Endothelial cell of umbilical vein (primary cell): ENCODE data around the gene WDPCP.

Source experiments
- POLR2A ChIP-seq: IDR thresholded peaks from 2 replicates; pipeline ENCODE4 v1.6.1; 2012; ENCODE audit warnings: low read depth, mild to moderate bottlenecking, control low read depth, low read length
- TF ChIP-seq, protein P1 (sequence below), 2 donors: IDR thresholded peaks; 1 replicate in 1 of 2; 2 replicates in 1 of 2; pipeline ENCODE4 v1.5.1; 2011; ENCODE audit warnings: low read length in 2 of 2, mild to moderate bottlenecking in 2 of 2, moderate library complexity in 2 of 2, control low read depth in 1 of 2, inconsistent platforms in 1 of 2, low read depth in 1 of 2; ENCODE audit not compliant: insufficient read depth in 1 of 2; ENCODE audit errors: extremely low read depth in 1 of 2
- TF ChIP-seq, protein P2 (sequence below): IDR thresholded peaks from 2 replicates; pipeline ENCODE4 v1.6.1; 2011; ENCODE audit not compliant: insufficient read depth, insufficient read length

DNA sequence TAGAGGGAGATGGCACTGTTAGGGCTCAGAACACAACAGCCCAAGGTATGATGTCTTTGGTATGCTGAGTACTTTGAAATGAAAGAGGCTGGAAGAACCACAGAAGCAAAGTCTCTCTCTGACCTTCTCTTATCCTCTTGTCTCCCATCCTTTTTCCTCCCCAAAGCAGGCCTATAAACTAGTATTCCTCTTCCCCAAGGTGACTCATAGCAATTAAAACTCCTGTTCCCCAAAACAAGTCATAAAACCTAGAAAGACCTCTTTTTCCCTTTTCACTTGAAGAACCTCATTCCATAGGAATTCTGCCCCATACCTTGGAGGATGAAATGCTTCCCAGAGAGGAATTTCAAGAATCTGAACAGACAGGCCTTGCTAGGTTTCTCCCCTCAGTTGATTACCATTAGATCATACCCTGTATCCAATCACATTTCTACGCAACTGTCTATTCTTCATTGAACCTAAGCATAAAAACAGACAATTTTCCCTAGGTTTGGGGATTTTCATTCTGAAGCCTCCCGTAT is 26.2 kb upstream of the WDPCP start:
- TF ChIP-seq, protein P1, sequence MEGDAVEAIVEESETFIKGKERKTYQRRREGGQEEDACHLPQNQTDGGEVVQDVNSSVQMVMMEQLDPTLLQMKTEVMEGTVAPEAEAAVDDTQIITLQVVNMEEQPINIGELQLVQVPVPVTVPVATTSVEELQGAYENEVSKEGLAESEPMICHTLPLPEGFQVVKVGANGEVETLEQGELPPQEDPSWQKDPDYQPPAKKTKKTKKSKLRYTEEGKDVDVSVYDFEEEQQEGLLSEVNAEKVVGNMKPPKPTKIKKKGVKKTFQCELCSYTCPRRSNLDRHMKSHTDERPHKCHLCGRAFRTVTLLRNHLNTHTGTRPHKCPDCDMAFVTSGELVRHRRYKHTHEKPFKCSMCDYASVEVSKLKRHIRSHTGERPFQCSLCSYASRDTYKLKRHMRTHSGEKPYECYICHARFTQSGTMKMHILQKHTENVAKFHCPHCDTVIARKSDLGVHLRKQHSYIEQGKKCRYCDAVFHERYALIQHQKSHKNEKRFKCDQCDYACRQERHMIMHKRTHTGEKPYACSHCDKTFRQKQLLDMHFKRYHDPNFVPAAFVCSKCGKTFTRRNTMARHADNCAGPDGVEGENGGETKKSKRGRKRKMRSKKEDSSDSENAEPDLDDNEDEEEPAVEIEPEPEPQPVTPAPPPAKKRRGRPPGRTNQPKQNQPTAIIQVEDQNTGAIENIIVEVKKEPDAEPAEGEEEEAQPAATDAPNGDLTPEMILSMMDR (IDR thresholded peaks at IDR 0.05; ENCODE audit: extremely low read depth in 1 of 2, insufficient read depth in 1 of 2, low read depth in 1 of 2, low read length in 2 of 2): no peak
- no peak for TF ChIP-seq POLR2A
- TF ChIP-seq, protein P2, sequence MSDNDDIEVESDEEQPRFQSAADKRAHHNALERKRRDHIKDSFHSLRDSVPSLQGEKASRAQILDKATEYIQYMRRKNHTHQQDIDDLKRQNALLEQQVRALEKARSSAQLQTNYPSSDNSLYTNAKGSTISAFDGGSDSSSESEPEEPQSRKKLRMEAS: no peak
